Sigmoid colon (tissue), 7 donors: ENCODE results near the gene PVALEF. TPM values are rescaled to one million over a fixed set of nuclear protein-coding genes. Genes with fewer than 3 reads are reported as not detected.

ENCODE experiments used
- DNase-seq: peaks from one replicate; pipeline ENCODE4 v3.0.0-alpha.2; 2019
- H3K27ac ChIP-seq, 4 donors: fragments of 200-600 bp; sonication (generic); one replicate each; pipeline ENCODE4 v1.5.1; 2016 to 2019; ENCODE audit warnings: mild to moderate bottlenecking in 1 of 4
- H3K27me3 ChIP-seq, 3 donors: fragments of 200-600 bp; sonication (generic); one replicate each; pipeline ENCODE4 v1.5.1; 2019; ENCODE audit warnings: mild to moderate bottlenecking in 1 of 3
- H3K36me3 ChIP-seq, 4 donors: fragments of 200-600 bp; sonication (generic); one replicate each; pipeline ENCODE4 v1.5.1; 2016 to 2019
- H3K4me1 ChIP-seq, 4 donors: fragments of 200-600 bp; sonication (generic); one replicate each; pipeline ENCODE4 v1.5.1; 2017 to 2019
- H3K4me3 ChIP-seq, 4 donors: fragments of 200-600 bp; sonication (generic); one replicate each; pipeline ENCODE4 v1.5.1; 2017 to 2019; ENCODE audit warnings: mild to moderate bottlenecking in 2 of 4, moderate library complexity in 1 of 4
- H3K9me3 ChIP-seq, 4 donors: fragments of 200-600 bp in 3 of 4; sonication (generic) in 3 of 4; one replicate each; pipeline versions ENCODE4 v1.5.1 to v1.6.1; 2013 to 2019
- EP300 ChIP-seq, 4 donors: sonication (generic); formaldehyde crosslinking; IDR thresholded peaks; one replicate each; pipeline ENCODE4 v1.6.1; 2017; ENCODE audit warnings: antibody characterized with exemption in 4 of 4
- POLR2A ChIP-seq, 2 donors: fragments of 450-650 bp; IDR thresholded peaks; one replicate each; pipeline ENCODE4 v1.6.1; 2016; ENCODE audit warnings: antibody characterized with exemption in 2 of 2, mild to moderate bottlenecking in 2 of 2, moderate library complexity in 2 of 2
- POLR2AphosphoS5 ChIP-seq, 4 donors: sonication (generic); formaldehyde crosslinking; IDR thresholded peaks; one replicate each; pipeline ENCODE4 v1.6.1; 2017; ENCODE audit warnings: antibody characterized with exemption in 4 of 4
- WGBS, 2 donors: extraction: QIAGEN DNeasy Blood & Tissue Kit; methylation state at CpG; one replicate each; pipeline ENCODE4 v1.1.7; 2013; 5-methylcytosine and 5-hydroxymethylcytosine counted together
- intact Hi-C: fragments of 100-400 bp; cut with DNase I; formaldehyde crosslinking; loops from one replicate; pipeline ENCODE4 v1.15.1; 2023
- polyA plus RNA-seq, 3 donors: library from polyadenylated mRNA; stranded (reverse); fragments of 200-250 nt; gene quantifications; one replicate each; pipeline ENCODE4 v1.2.3, GENCODE V29; 2013
- total RNA-seq, 4 donors: library from RNA; depleted of rRNA; stranded (reverse); fragments of >200 nt; gene quantifications; one replicate each; pipeline ENCODE4 v1.1.0, GENCODE V29; 2016
- TF ChIP-seq, protein P1 (sequence below), 4 experiments: fragments of 450-650 bp in 3 of 4; fragments of 200-600 bp in 1 of 4; IDR thresholded peaks; one replicate each; pipeline ENCODE4 v1.5.1; 2016 to 2019; ENCODE audit warnings: antibody characterized with exemption in 4 of 4, mild to moderate bottlenecking in 3 of 4, moderate library complexity in 2 of 4
- donor health status: healthy with polysubstance abuse.
- donor health status: Bipolar disorder and iron deficiency.
- donor health status: healthy.

PVALEF gene
- total and polyA plus RNA-seq, 7 donors, result not detected

DNA sequence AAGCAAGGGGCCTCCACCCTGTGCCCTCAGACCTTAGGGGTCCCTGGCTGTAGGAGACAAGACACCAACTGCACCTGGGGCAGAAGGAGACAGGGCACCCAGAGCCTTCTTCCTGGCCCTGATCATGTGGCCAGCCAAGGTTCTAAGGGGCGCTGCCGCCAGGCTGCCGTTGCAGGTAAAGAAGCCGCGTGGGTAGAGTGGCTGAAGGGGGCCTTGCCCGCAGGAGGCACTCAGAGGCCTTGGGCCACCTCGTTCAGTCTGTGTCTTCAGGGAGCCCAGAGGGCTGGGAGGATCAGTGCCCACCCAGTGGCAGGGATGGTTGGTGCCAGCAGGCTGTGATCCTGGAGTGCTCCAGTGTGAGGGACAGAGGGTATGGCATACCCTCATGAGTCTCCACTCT, 2.3 kb downstream of the PVALEF start:
- peaks cover 0 to 10% (median 9%) of the 10 kb centered on the region in 4 donors for H3K4me1 ChIP-seq
- intact Hi-C loops, result no loop called here
- H3K9me3 ChIP-seq, result no peaks in the 10 kb centered on the region
- no peak overlapping the region for H3K4me3 ChIP-seq
- H3K27me3 ChIP-seq, result peaks cover 5 to 34% (median 20%) of the 10 kb centered on the region in 3 donors
- 92 to 95% methylated on average over 7 of the region's 7 CpGs for WGBS, 2 donors
- no peak overlapping the region for H3K27ac ChIP-seq
- H3K36me3 ChIP-seq, result no peaks in the 10 kb centered on the region
- no peak for DNase-seq
- TF ChIP-seq POLR2A (IDR thresholded peaks at IDR 0.05) (no peak), EP300 (IDR thresholded peaks at IDR 0.05) (no peak), POLR2AphosphoS5 (IDR thresholded peaks at IDR 0.05) (no peak)
- TF ChIP-seq, protein P1, sequence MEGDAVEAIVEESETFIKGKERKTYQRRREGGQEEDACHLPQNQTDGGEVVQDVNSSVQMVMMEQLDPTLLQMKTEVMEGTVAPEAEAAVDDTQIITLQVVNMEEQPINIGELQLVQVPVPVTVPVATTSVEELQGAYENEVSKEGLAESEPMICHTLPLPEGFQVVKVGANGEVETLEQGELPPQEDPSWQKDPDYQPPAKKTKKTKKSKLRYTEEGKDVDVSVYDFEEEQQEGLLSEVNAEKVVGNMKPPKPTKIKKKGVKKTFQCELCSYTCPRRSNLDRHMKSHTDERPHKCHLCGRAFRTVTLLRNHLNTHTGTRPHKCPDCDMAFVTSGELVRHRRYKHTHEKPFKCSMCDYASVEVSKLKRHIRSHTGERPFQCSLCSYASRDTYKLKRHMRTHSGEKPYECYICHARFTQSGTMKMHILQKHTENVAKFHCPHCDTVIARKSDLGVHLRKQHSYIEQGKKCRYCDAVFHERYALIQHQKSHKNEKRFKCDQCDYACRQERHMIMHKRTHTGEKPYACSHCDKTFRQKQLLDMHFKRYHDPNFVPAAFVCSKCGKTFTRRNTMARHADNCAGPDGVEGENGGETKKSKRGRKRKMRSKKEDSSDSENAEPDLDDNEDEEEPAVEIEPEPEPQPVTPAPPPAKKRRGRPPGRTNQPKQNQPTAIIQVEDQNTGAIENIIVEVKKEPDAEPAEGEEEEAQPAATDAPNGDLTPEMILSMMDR (IDR thresholded peaks at IDR 0.05), result no peak

DNA sequence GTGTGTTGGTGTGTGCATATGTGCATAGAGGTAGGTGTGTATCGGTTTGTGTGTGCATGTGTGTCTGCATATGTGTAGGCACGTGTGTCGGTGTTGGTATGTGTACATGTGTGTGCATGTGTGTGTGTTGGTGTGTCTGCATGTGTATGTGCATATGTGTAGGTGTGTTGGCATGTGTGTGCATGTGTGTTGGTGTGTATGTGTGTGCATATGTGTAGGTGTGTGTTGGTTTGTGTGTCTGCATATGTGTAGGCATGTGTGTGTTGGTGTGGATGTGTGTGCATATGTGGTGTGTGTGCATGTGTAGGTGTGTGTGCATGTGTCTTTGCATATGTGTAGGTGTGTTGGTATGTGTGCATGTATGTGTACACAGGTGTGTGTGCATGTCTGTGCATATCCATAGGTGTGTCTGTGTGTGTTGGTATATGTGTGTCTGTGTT, 4.6 kb downstream of the PVALEF start:
- no peak for DNase-seq
- no peak for TF ChIP-seq EP300 (IDR thresholded peaks at IDR 0.05)
- Histone ChIP-seq H3K36me3 (no peaks in the 10 kb centered on the region), H3K27ac (no peak overlapping the region), H3K9me3 (no peaks in the 10 kb centered on the region), H3K27me3 (peaks cover 5 to 31% (median 20%) of the 10 kb centered on the region in 3 donors), H3K4me3 (no peak overlapping the region), H3K4me1 (peaks cover 0 to 10% (median 9%) of the 10 kb centered on the region in 4 donors)
- intact Hi-C loops, result no loop called here
- WGBS, 2 donors, result 93 to 96% methylated on average over 3 of the region's 3 CpGs

DNA sequence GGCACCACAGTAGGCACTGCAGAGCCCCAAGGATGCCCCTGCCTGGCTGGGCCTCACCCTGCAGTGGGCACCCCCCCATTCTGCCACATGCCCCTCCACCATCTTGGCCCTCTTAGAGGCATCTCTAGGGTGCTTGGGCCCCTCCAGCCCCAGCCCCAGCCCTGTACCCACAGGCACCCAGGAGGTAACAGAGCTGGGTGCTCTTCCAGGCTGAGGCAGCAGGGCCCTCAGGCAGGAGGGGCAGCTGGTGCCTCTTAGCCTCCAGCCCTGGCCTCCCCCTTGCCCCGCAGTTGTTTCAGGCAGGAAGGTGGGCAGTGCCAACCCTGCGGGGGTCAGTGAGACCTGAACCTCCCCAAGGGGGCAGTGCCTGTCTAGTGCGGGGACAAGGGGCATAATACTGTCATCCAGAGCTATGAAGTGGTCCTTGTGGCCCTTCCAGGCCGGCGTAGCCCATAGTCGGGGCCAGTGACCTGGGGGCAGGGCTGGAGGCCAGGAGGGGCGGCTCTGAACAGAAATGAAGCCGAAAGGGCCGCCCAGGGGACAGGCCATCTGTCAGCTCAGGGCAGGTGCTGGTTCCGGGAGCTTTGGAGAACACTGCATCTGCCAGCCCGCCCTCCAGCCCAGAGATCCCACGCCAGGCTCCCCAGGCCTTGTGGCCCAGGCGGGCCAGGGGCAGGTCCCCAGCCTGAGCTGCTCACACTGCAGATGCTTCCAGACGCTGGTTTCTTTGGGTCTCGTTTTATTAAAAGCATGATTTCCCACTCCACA, 5.6 kb downstream of the PVALEF start:
- no peak overlapping the region for H3K27ac ChIP-seq
- peaks cover 0 to 3% (median 0%) of the 10 kb centered on the region in 4 donors for H3K9me3 ChIP-seq
- H3K4me1 ChIP-seq, result peaks cover 0 to 5% (median 4%) of the 10 kb centered on the region in 4 donors
- no peak for DNase-seq
- H3K27me3 ChIP-seq, result peaks cover 5 to 24% (median 16%) of the 10 kb centered on the region in 3 donors
- WGBS, 2 donors, result 89 to 94% methylated on average over 15 of the region's 15 CpGs
- TF ChIP-seq, protein P1 (IDR thresholded peaks at IDR 0.05), result no peak
- TF ChIP-seq POLR2A (IDR thresholded peaks at IDR 0.05) (no peak), POLR2AphosphoS5 (IDR thresholded peaks at IDR 0.05) (no peak), EP300 (IDR thresholded peaks at IDR 0.05) (no peak)
- intact Hi-C loops, result no loop called here
- H3K4me3 ChIP-seq, result no peak overlapping the region
- no peaks in the 10 kb centered on the region for H3K36me3 ChIP-seq

DNA sequence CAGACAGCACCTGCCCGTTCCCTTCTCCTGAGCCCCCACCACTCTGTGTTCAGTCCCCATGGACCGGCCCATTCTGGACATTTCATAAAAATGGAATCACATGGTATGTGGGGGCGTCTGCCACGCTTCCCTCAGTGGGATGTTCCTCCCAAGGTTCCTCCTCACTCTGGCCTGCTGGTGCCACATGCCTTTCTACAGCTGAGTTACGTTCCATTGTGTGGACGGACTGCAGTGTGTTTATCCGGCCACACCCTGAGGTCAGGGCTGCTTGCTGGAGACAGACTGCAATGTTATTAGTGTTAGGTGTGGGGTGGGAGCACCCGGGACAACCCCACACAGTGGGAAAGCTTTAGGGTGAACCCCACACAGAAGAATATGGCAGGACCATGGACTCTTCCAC, 6.6 kb downstream of the PVALEF start:
- Histone ChIP-seq H3K27ac (no peak overlapping the region), H3K36me3 (no peaks in the 10 kb centered on the region), H3K4me1 (no peaks in the 10 kb centered on the region), H3K4me3 (no peak overlapping the region), H3K9me3 (peaks cover 0 to 3% (median 0%) of the 10 kb centered on the region in 4 donors), H3K27me3 (peaks cover 0 to 17% (median 10%) of the 10 kb centered on the region in 3 donors)
- TF ChIP-seq EP300 (IDR thresholded peaks at IDR 0.05) (no peak), POLR2A (IDR thresholded peaks at IDR 0.05) (no peak), POLR2AphosphoS5 (IDR thresholded peaks at IDR 0.05) (no peak)
- TF ChIP-seq, protein P1 (IDR thresholded peaks at IDR 0.05), result no peak
- DNase-seq, result no peak
- intact Hi-C loops, result no loop called here
- WGBS, 2 donors, result 37 to 65% methylated on average over 8 of the region's 8 CpGs

DNA sequence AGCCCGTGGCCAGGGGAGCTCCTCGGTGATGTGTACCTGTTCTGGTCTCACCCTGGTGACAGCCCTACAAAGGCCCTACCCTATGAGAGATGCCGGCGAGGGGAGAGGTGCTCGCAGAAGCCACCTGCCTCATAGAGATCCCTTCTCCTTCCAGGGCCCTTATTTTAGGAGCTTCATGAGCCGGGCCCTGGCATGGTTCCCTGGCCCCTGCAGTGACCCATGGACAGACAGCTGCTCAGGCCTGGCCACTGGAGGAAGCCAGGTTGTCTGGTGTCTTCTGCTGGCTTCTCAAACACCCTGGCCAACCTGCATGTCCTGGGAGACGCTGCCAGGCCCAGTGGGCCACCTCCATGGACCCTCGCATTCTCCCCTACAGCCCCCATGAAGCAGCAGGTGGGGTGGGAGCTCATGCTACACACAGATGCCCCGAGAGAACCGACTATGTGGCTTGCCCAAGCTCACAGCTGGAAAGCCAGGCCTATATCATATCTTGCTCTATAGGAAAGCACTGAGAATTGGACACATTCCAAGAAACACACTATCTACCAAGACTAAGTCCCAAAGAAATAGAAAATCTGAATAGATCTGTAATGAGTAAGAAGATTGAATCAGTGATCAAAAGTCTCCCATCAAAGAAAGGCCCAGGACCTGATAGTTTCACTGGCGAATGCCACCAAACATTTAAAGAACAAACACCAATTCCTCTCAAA, 7.9 kb downstream of the PVALEF start:
- 90 to 92% methylated on average over 11 of the region's 11 CpGs for WGBS, 2 donors
- no peaks in the 10 kb centered on the region for H3K4me1 ChIP-seq
- no peak overlapping the region for H3K27ac ChIP-seq
- no peak for DNase-seq
- no peaks in the 10 kb centered on the region for H3K36me3 ChIP-seq
- peaks cover 0 to 5% (median 0%) of the 10 kb centered on the region in 3 donors for H3K27me3 ChIP-seq
- peaks cover 0 to 3% (median 0%) of the 10 kb centered on the region in 4 donors for H3K9me3 ChIP-seq
- intact Hi-C loops, result no loop called here
- TF ChIP-seq EP300 (IDR thresholded peaks at IDR 0.05) (no peak), POLR2A (IDR thresholded peaks at IDR 0.05) (no peak), POLR2AphosphoS5 (IDR thresholded peaks at IDR 0.05) (no peak)
- TF ChIP-seq, protein P1 (IDR thresholded peaks at IDR 0.05), result no peak
- no peak overlapping the region for H3K4me3 ChIP-seq
